Kidney (tissue), 14 donors: ENCODE results near the gene FERMT3. TPM values are rescaled to one million over a fixed set of nuclear protein-coding genes. Genes with fewer than 3 reads are reported as not detected.

ENCODE experiments used
- DNase-seq, 5 donors: peaks; one replicate each; pipeline ENCODE4 v3.0.0-alpha.2; 2013 to 2020
- FAIRE-seq: peaks from 2 replicates; lab custom pipeline; 2012; peaks lifted over from hg19 to GRCh38; lab: Jason Lieb, UNC
- H3K27ac ChIP-seq, 2 donors: one replicate each; pipeline ENCODE4 v1.7.0; 2013; ENCODE audit warnings: low read depth in 2 of 2, low read length in 2 of 2, inconsistent platforms in 1 of 2
- H3K27me3 ChIP-seq: one replicate; pipeline ENCODE4 v1.7.1; 2013; ENCODE audit warnings: low read length, inconsistent platforms; ENCODE audit not compliant: control insufficient read depth, insufficient read depth
- H3K36me3 ChIP-seq, 3 donors: one replicate each; pipeline versions ENCODE4 v1.7.0 to v1.7.1; 2013; ENCODE audit warnings: low read length in 3 of 3, control low read depth in 1 of 3, inconsistent platforms in 1 of 3; ENCODE audit not compliant: insufficient read depth in 3 of 3, control insufficient read depth in 2 of 3
- H3K4me1 ChIP-seq, 3 donors: one replicate each; pipeline versions ENCODE4 v1.7.0 to v1.7.1; 2013; ENCODE audit warnings: low read length in 3 of 3, inconsistent platforms in 1 of 3, low read depth in 1 of 3; ENCODE audit not compliant: control insufficient read depth in 2 of 3, insufficient read depth in 2 of 3
- H3K4me3 ChIP-seq, 3 donors: one replicate each; pipeline versions ENCODE4 v1.7.0 to v1.8.1; 2013; ENCODE audit warnings: low read length in 3 of 3, control low read depth in 1 of 3, inconsistent platforms in 1 of 3
- H3K9ac ChIP-seq, 3 donors: one replicate each; pipeline versions ENCODE4 v1.7.0 to v1.7.1; 2013; ENCODE audit warnings: low read length in 3 of 3, control low read depth in 1 of 3, inconsistent platforms in 1 of 3
- H3K9me3 ChIP-seq, 3 donors: one replicate each; pipeline versions ENCODE4 v1.7.0 to v1.7.1; 2013; ENCODE audit warnings: low read length in 3 of 3, control low read depth in 1 of 3, inconsistent platforms in 1 of 3; ENCODE audit not compliant: control insufficient read depth in 2 of 3, insufficient read depth in 1 of 3
- CTCF ChIP-seq: IDR thresholded peaks from 3 replicates; pipeline ENCODE4 v1.5.1; 2012; ENCODE audit warnings: mild to moderate bottlenecking, moderate library complexity, borderline replicate concordance; ENCODE audit not compliant: insufficient read depth; ENCODE audit errors: extremely low read depth
- intact Hi-C: fragments of 100-400 bp; cut with DNase I; formaldehyde crosslinking; loops from one replicate; pipeline ENCODE4 v1.11.1; 2022
- polyA plus RNA-seq: library from polyadenylated mRNA; stranded (reverse); fragments of 350-450 nt; fragmentation: Illumina TruSeq; extraction: RNeasy Lipid Tissue Mini Kit (QIAGEN cat#74804); gene quantifications from one replicate; pipeline ENCODE4 v1.2.3, GENCODE V29; 2014; ENCODE audit warnings: low read depth, low replicate concordance; ENCODE audit not compliant: insufficient read depth
- total RNA-seq: library from RNA; stranded (reverse); fragmentation: NEBNext Ultra II Directional; extraction: Animal tissue kit (Norgen Biotek cat#: 25700); gene quantifications from one replicate; pipeline ENCODE4 v1.2.1, GENCODE V29; 2021
- donor health status: control.
- donor health status: control.
- donor health status: control.
- donor health status: control.
- donor health status: control.
- donor health status: DM: yes; HTN: yes; CAD: no.
- donor health status: Normal renal cell carcinoma (clear cell type).

FERMT3 gene
- total and polyA plus RNA-seq, 2 donors from 2014 or later, result 11.8 to 36.3 TPM

GRCh38 chr11:64249038-64249437, 42.5 kb downstream of the FERMT3 start:
- Histone ChIP-seq H3K27ac (no peak overlapping the region), H3K4me3 (no peak overlapping the region), H3K9me3 (no peaks in the 10 kb centered on the region), H3K27me3 (no peaks in the 10 kb centered on the region), H3K36me3 (peaks cover 0 to 1% (median 0%) of the 10 kb centered on the region in 3 donors), H3K9ac (no peak overlapping the region), H3K4me1 (peaks cover 0 to 37% (median 5%) of the 10 kb centered on the region in 3 donors)
- no peak for FAIRE-seq
- no peak for DNase-seq
- intact Hi-C loops, result no loop called here
- no peak for TF ChIP-seq CTCF

DNA sequence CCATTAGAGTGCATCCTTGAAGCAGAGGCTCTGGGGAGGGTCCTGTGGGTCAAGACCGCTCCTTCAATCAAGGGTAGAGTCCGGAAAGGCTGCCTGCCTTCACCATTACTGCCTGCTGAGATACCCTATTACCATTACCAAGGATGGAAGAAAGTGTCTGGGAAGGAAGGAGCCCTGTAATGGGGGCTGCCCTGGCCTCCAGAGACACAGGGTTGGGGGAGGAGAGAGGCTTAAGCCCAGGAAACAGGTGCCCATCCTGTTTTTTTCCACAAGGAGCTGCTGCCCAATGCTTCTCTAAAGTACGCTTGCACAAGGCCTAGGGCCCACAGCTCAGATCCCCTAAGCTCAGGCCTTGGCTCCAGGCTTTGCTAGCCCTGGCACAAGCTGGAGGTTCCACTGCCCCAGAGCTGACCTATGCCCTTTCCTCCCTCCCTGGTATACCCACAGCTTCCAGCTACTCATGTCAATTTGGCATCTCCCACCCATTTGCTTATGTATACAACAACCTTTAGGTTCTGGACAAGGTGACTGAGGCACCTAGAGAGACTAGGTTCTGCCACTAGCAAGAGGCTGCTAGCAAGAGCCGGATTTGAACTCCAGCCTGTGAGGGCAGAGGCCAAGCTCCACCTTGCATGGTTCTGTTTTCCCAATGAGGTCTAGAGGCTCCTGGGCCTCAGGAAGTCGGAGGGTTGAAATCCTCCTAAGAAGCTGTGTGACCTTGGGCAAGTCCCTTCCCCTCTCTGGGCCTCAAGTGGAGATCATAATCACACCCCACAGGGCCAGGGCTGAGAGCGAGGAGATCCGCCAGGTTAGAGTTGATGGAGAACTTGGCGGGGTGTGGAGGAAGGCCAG, 43.3 kb downstream of the FERMT3 start:
- no peak for TF ChIP-seq CTCF
- no peaks in the 10 kb centered on the region for H3K27me3 ChIP-seq
- no peak overlapping the region for H3K9ac ChIP-seq
- intact Hi-C loops, result no loop called here
- DNase-seq (no peak), FAIRE-seq (no peak)
- no peaks in the 10 kb centered on the region for H3K36me3 ChIP-seq
- H3K9me3 ChIP-seq, result no peaks in the 10 kb centered on the region
- peaks cover 0 to 39% (median 5%) of the 10 kb centered on the region in 3 donors for H3K4me1 ChIP-seq
- no peak overlapping the region for H3K27ac ChIP-seq
- no peak overlapping the region for H3K4me3 ChIP-seq

GRCh38 chr11:64250415-64251015, 44.0 kb downstream of the FERMT3 start:
- peaks cover 0 to 32% (median 5%) of the 10 kb centered on the region in 3 donors for H3K4me1 ChIP-seq
- H3K27me3 ChIP-seq, result no peaks in the 10 kb centered on the region
- TF ChIP-seq CTCF, result no peak
- no peak overlapping the region for H3K27ac ChIP-seq
- DNase-seq (peak in 1 of 5 donors; percentile 77), FAIRE-seq (no peak)
- H3K9me3 ChIP-seq, result no peaks in the 10 kb centered on the region
- intact Hi-C loops, result no loop called here
- no peaks in the 10 kb centered on the region for H3K36me3 ChIP-seq
- no peak overlapping the region for H3K9ac ChIP-seq
- peak overlapping the region in 1 of 3 donors; percentile 52 for H3K4me3 ChIP-seq
